ENCODE results near the gene PDCD1. TPM values are rescaled to one million over a fixed set of nuclear protein-coding genes. Genes with fewer than 3 reads are reported as not detected.

PDCD1 gene
- not detected in 5 replicates for total RNA-seq (2022; extraction: Qiagen RNA extraction; ENCODE audit: low read depth)

GRCh38 chr2:241858206-241859016, at the start of gene PDCD1:
TSS of gene PDCD1 (minus strand) at chr2:241858894. CDS start at chr2:241858838, 56 bp downstream.

GRCh38 chr2:241869087-241869961, 10.6 kb upstream of the PDCD1 start, which contains the start of gene RTP5:
TSS of gene RTP5 (plus strand) at chr2:241869729. CDS start at chr2:241869757, 28 bp downstream.

GRCh38 chr2:241808721-241809382, 49.8 kb downstream of the PDCD1 start, which contains the start of gene NEU4:
TSS of gene NEU4 (plus strand) at chr2:241809193. CDS start at chr2:241814485, 5,292 bp downstream.

Other genes starting within 250 kb of the PDCD1 start
- 58.1 to 87.7 TPM (median 74.3 TPM) in 5 replicates for gene THAP4, start 221.7 kb downstream of the PDCD1 start, total RNA-seq (2022; extraction: Qiagen RNA extraction; ENCODE audit: low read depth)
- 49.2 to 65.1 TPM (median 52.3 TPM) in 5 replicates for gene ATG4B, start 221.2 kb downstream of the PDCD1 start, total RNA-seq (2022; extraction: Qiagen RNA extraction; ENCODE audit: low read depth)
- 112 to 148 TPM (median 134 TPM) in 5 replicates for gene DTYMK, start 172.1 kb downstream of the PDCD1 start, total RNA-seq (2022; extraction: Qiagen RNA extraction; ENCODE audit: low read depth)
- 20.7 to 23.8 TPM (median 23.1 TPM) in 5 replicates for gene ING5, start 156.9 kb downstream of the PDCD1 start, total RNA-seq (2022; extraction: Qiagen RNA extraction; ENCODE audit: low read depth)
- gene D2HGDH, start 124.3 kb downstream of the PDCD1 start, total RNA-seq (2022; extraction: Qiagen RNA extraction; ENCODE audit: low read depth) = 7.6 to 12.6 TPM (median 8.7 TPM) in 5 replicates
- 0.24 to 0.44 TPM (median 0.34 TPM) in 4 of 5 replicates, not detected in the other for gene GAL3ST2, start 82.1 kb downstream of the PDCD1 start, total RNA-seq (2022; extraction: Qiagen RNA extraction; ENCODE audit: low read depth)
- gene NEU4, start 49.7 kb downstream of the PDCD1 start, total RNA-seq (2022; extraction: Qiagen RNA extraction; ENCODE audit: low read depth) = 0.14 to 0.45 TPM (median 0.31 TPM) in 5 replicates
- not detected in 5 replicates for gene RTP5, start 10.8 kb upstream of the PDCD1 start, total RNA-seq (2022; extraction: Qiagen RNA extraction; ENCODE audit: low read depth)